Naive thymus-derived CD4-positive, alpha-beta T cell (primary cell): ENCODE data around the gene IL1RN. TPM values are rescaled to one million over a fixed set of nuclear protein-coding genes. Genes with fewer than 3 reads are reported as not detected.

ENCODE experiments used
- ATAC-seq: fragments of 150-1000 bp; cut with Tn5 transposase; 2 replicates; pipeline ENCODE4 v1.10.0; 2021; ENCODE audit warnings: mild to moderate bottlenecking, moderate library complexity
- CTCF ChIA-PET: fragments of 350-600 bp; sonication (Branson Sonifier 250); formaldehyde crosslinking; loops from one replicate; lab custom pipeline; 2021; ENCODE audit warnings: antibody characterized with exemption; lab: Charles Lee
- POLR2A ChIA-PET: fragments of 350-600 bp; sonication (Branson Sonifier 250); formaldehyde crosslinking; loops from one replicate; lab custom pipeline; 2021; ENCODE audit warnings: antibody characterized with exemption, inconsistent platforms; lab: Charles Lee
- DNase-seq, 9 donors: peaks; one replicate each; pipeline versions ENCODE4 v3.0.0 to v3.0.0-alpha.2; 2020 to 2022; ENCODE audit warnings: mixed read lengths in 1 of 9
- H3K27ac ChIP-seq: one replicate; pipeline ENCODE4 v1.7.0; 2013; ENCODE audit warnings: mild to moderate bottlenecking, low read depth, low read length, moderate library complexity
- H3K27me3 ChIP-seq, 2 donors: one replicate each; pipeline ENCODE4 v1.7.0; 2013; ENCODE audit warnings: low read length in 2 of 2, mild to moderate bottlenecking in 2 of 2, moderate library complexity in 2 of 2; ENCODE audit not compliant: control insufficient read depth in 2 of 2, insufficient read depth in 2 of 2
- H3K36me3 ChIP-seq, 3 experiments: 1 replicate in 2 of 3; 2 replicates in 1 of 3; pipeline ENCODE4 v1.7.0; 2013; ENCODE audit warnings: low read length in 3 of 3, mild to moderate bottlenecking in 3 of 3, moderate library complexity in 1 of 3; ENCODE audit not compliant: insufficient read depth in 3 of 3, control insufficient read depth in 2 of 3
- H3K4me1 ChIP-seq, 2 donors: one replicate each; pipeline ENCODE4 v1.7.0; 2013; ENCODE audit warnings: low read length in 2 of 2, mild to moderate bottlenecking in 2 of 2, moderate library complexity in 1 of 2; ENCODE audit not compliant: control insufficient read depth in 2 of 2, insufficient read depth in 2 of 2
- H3K4me3 ChIP-seq: 2 replicates; pipeline ENCODE4 v1.7.0; 2013; ENCODE audit warnings: mild to moderate bottlenecking, low read length
- H3K9me3 ChIP-seq, 3 experiments: 1 replicate in 2 of 3; 2 replicates in 1 of 3; pipeline ENCODE4 v1.7.0; 2013; ENCODE audit warnings: low read length in 3 of 3; ENCODE audit not compliant: control insufficient read depth in 2 of 3
- H3K27ac Mint-ChIP-seq, 9 donors: one replicate each; pipeline ENCODE4 v1.8.0; 2020 to 2022; ENCODE audit warnings: mixed read lengths in 9 of 9, mild to moderate bottlenecking in 8 of 9, moderate library complexity in 5 of 9, inconsistent platforms in 2 of 9
- H3K27me3 Mint-ChIP-seq, 5 donors: one replicate each; pipeline ENCODE4 v1.8.0; 2021 to 2022; ENCODE audit warnings: mixed read lengths in 5 of 5, mild to moderate bottlenecking in 1 of 5
- H3K36me3 Mint-ChIP-seq, 5 donors: one replicate each; pipeline ENCODE4 v1.8.0; 2020 to 2022; ENCODE audit warnings: mixed read lengths in 5 of 5, mild to moderate bottlenecking in 3 of 5, inconsistent platforms in 1 of 5
- H3K4me1 Mint-ChIP-seq, 7 donors: one replicate each; pipeline ENCODE4 v1.8.0; 2020 to 2022; ENCODE audit warnings: mixed read lengths in 7 of 7, mild to moderate bottlenecking in 3 of 7, inconsistent platforms in 1 of 7
- H3K4me3 Mint-ChIP-seq, 10 donors: one replicate each; pipeline ENCODE4 v1.8.0; 2020 to 2022; ENCODE audit warnings: mild to moderate bottlenecking in 10 of 10, mixed read lengths in 10 of 10, moderate library complexity in 6 of 10, inconsistent platforms in 2 of 10
- H3K9me3 Mint-ChIP-seq, 11 donors: one replicate each; pipeline ENCODE4 v1.8.0; 2020 to 2022; ENCODE audit warnings: mixed read lengths in 11 of 11, mild to moderate bottlenecking in 4 of 11, inconsistent platforms in 1 of 11, moderate library complexity in 1 of 11
- intact Hi-C, 2 donors: fragments of 100-400 bp; cut with micrococcal nuclease; formaldehyde crosslinking; loops; one replicate each; pipeline ENCODE4 v1.15.1; 2023
- polyA plus RNA-seq, 2 donors: library from polyadenylated mRNA; unstranded; fragments of 300-500 nt; fragmentation: Illumina TruSeq; gene quantifications; one replicate each; pipeline ENCODE4 v1.2.3, GENCODE V29; 2021
- total RNA-seq, 6 experiments: library from RNA in 5 of 6; stranded (reverse) in 5 of 6; gene quantifications; 1 replicate in 5 of 6; 2 replicates in 1 of 6; pipeline ENCODE4 v1.2.3 and lab custom pipeline; 2021 to 2026

IL1RN gene
- total and polyA plus RNA-seq, 7 experiments from 2014 or later: 1.7 to 14.3 (median 2.3) TPM; not detected in 2

- no peaks in the 10 kb centered on the region for H3K36me3 ChIP-seq
- POLR2A ChIA-PET: no interaction called here
- H3K4me3 ChIP-seq: no peak overlapping the region
- peak; percentile 50 for ATAC-seq
- DNase-seq: no peak
- CTCF ChIA-PET: no interaction called here
- Mint-ChIP-seq H3K4me3 (no peak overlapping the region), H3K27ac (no peak overlapping the region), H3K4me1 (peaks cover 0 to 25% (median 5%) of the 10 kb centered on the region in 7 donors), H3K36me3 (peaks cover 0 to 2% (median 0%) of the 10 kb centered on the region in 5 donors), H3K27me3 (peaks cover 0 to 14% (median 0%) of the 10 kb centered on the region in 5 donors), H3K9me3 (peaks cover 0 to 4% (median 0%) of the 10 kb centered on the region in 11 donors)
- no peaks in the 10 kb centered on the region for H3K27me3 ChIP-seq
- no peak overlapping the region for H3K27ac ChIP-seq
- H3K9me3 ChIP-seq: no peaks in the 10 kb centered on the region
- intact Hi-C loops: no loop called here
- no peaks in the 10 kb centered on the region for H3K4me1 ChIP-seq
These were observed 3.7 kb upstream of the IL1RN start for GRCh38 chr2:113123726-113124125.

- Mint-ChIP-seq H3K27me3 (peaks cover 0 to 14% (median 0%) of the 10 kb centered on the region in 5 donors), H3K4me1 (peaks cover 0 to 25% (median 5%) of the 10 kb centered on the region in 7 donors), H3K4me3 (peak overlapping the region in 2 of 10 donors; percentile 7 to 18), H3K36me3 (peaks cover 0 to 2% (median 0%) of the 10 kb centered on the region in 5 donors), H3K27ac (peak overlapping the region in 1 of 9 donors; percentile 38), H3K9me3 (peaks cover 0 to 4% (median 0%) of the 10 kb centered on the region in 11 donors)
- ChIA-PET CTCF (no interaction called here), POLR2A (no interaction called here)
- no peaks in the 10 kb centered on the region for H3K36me3 ChIP-seq
- H3K27me3 ChIP-seq: no peaks in the 10 kb centered on the region
- H3K4me1 ChIP-seq: no peaks in the 10 kb centered on the region
- DNase-seq (no peak), ATAC-seq (peak; percentile 53)
- intact Hi-C loops: no loop called here
- no peaks in the 10 kb centered on the region for H3K9me3 ChIP-seq
- no peak overlapping the region for H3K27ac ChIP-seq
- no peak overlapping the region for H3K4me3 ChIP-seq
These were observed 3.0 kb upstream of the IL1RN start for GRCh38 chr2:113124181-113124961.

- intact Hi-C loops: no loop called here
- no peaks in the 10 kb centered on the region for H3K4me1 ChIP-seq
- H3K9me3 Mint-ChIP-seq: peaks cover 0 to 4% (median 0%) of the 10 kb centered on the region in 11 donors
These were observed 2.2 kb upstream of the IL1RN start for GRCh38 chr2:113124984-113125855.

GRCh38 chr2:113127646-113128570 lies 510 bp downstream of the IL1RN start:
- ChIA-PET POLR2A (no interaction called here), CTCF (interaction anchor here (1.0 to 1.3 kb wide), 2 partner anchors 10 to 12 kb away, joined by 3 to 4 read pairs; no protein-coding TSS in a partner anchor)
- Histone ChIP-seq H3K27ac (no peak overlapping the region), H3K27me3 (no peaks in the 10 kb centered on the region), H3K36me3 (no peaks in the 10 kb centered on the region), H3K9me3 (no peaks in the 10 kb centered on the region), H3K4me1 (no peaks in the 10 kb centered on the region), H3K4me3 (no peak overlapping the region)
- Mint-ChIP-seq H3K9me3 (peaks cover 0 to 3% (median 0%) of the 10 kb centered on the region in 11 donors), H3K4me3 (peak overlapping the region in 1 of 10 donors; percentile 63), H3K27ac (no peak overlapping the region), H3K36me3 (no peaks in the 10 kb centered on the region), H3K4me1 (peaks cover 0 to 19% (median 5%) of the 10 kb centered on the region in 7 donors), H3K27me3 (peaks cover 0 to 4% (median 0%) of the 10 kb centered on the region in 5 donors)
- ATAC-seq (no peak), DNase-seq (no peak)
- intact Hi-C loops: no loop called here

More at GRCh38 chr2:113124984-113125855, 2.2 kb upstream of the IL1RN start:
- POLR2A ChIA-PET: no interaction called here
- peaks cover 0 to 25% (median 5%) of the 10 kb centered on the region in 7 donors for H3K4me1 Mint-ChIP-seq
- Histone ChIP-seq H3K9me3 (no peaks in the 10 kb centered on the region), H3K36me3 (no peaks in the 10 kb centered on the region), H3K4me3 (no peak overlapping the region), H3K27ac (no peak overlapping the region), H3K27me3 (no peaks in the 10 kb centered on the region)
- CTCF ChIA-PET: interaction anchor here (0.7 kb wide), 1 partner anchor 12 kb away, joined by 3 read pairs; no protein-coding TSS in a partner anchor
- peaks cover 0 to 8% (median 0%) of the 10 kb centered on the region in 5 donors for H3K27me3 Mint-ChIP-seq
- H3K27ac Mint-ChIP-seq: peak overlapping the region in 1 of 9 donors; percentile 60
- H3K4me3 Mint-ChIP-seq: no peak overlapping the region
- DNase-seq: no peak
- no peak for ATAC-seq
- H3K36me3 Mint-ChIP-seq: peaks cover 0 to 2% (median 0%) of the 10 kb centered on the region in 5 donors

- Histone ChIP-seq H3K36me3 (no peaks in the 10 kb centered on the region), H3K9me3 (no peaks in the 10 kb centered on the region), H3K4me3 (no peak overlapping the region), H3K4me1 (no peaks in the 10 kb centered on the region), H3K27ac (no peak overlapping the region), H3K27me3 (no peaks in the 10 kb centered on the region)
- Mint-ChIP-seq H3K4me1 (peaks cover 0 to 21% (median under 1%) of the 10 kb centered on the region in 7 donors), H3K27me3 (peaks cover 0 to 4% (median 0%) of the 10 kb centered on the region in 5 donors), H3K4me3 (no peak overlapping the region), H3K9me3 (peaks cover 0 to 2% (median 0%) of the 10 kb centered on the region in 11 donors), H3K27ac (no peak overlapping the region), H3K36me3 (no peaks in the 10 kb centered on the region)
- ChIA-PET POLR2A (interaction anchor here (0.5 to 0.7 kb wide), 2 partner anchors 71 to 201 kb away, joined by 3 read pairs; no protein-coding TSS in a partner anchor), CTCF (interaction anchor here (1.3 kb wide), 1 partner anchor 10 kb away, joined by 4 read pairs; no protein-coding TSS in a partner anchor)
- no peak for ATAC-seq
- intact Hi-C loops: no loop called here
- DNase-seq: no peak
These were observed 2.2 kb downstream of the IL1RN start for GRCh38 chr2:113129519-113130078.
